ENCODE data around the gene TACC2. TPM values are rescaled to one million over a fixed set of nuclear protein-coding genes. Genes with fewer than 3 reads are reported as not detected.
"Not testable (repeated sequence)": the region's sequence is repeated elsewhere in the genome, so short reads cannot be mapped to it uniquely, and the experiment has no call there.

TACC2 gene
- total RNA-seq, 1 donor from 2014 or later: not detected

DNA sequence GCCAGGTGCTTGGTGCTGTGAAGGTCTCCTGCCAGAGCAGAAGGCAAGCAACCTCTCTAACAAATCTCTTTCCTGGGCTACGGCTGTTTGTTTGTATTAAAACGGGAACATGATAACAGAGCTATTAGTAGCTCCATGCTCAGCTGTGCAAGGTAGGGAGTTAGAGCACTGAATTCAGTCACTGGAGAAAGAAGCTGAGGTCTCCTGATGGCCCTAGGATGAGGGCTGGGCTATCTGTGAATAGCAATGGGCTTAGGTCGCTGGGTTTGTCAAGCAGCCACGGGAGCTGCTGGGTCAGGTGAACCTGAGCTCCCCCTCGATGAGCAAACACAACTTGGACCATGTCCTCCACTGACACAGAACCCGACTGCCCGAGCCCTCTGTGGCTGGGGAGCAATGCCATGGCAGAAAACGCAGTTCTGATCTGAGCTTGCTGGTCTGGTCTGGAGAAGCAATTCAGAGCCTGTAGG lies 24.4 kb downstream of the TACC2 start:
- intact Hi-C loops (cut with micrococcal nuclease): no loop called here
- ChIA-PET POLR2A (no interaction called here), CTCF (no interaction called here)
- H3K9me3 Mint-ChIP-seq: no peaks in the 10 kb centered on the region
- TF ChIP-seq CTCF (IDR thresholded peaks at IDR 0.05): no peak
- H3K27me3 Mint-ChIP-seq: peaks cover 9% of the 10 kb centered on the region
- H3K4me3 Mint-ChIP-seq: no peak overlapping the region
- no peak for ATAC-seq (ENCODE audit: low read depth)
- no peaks in the 10 kb centered on the region for H3K4me1 Mint-ChIP-seq
- H3K27ac Mint-ChIP-seq: no peak overlapping the region
- no peaks in the 10 kb centered on the region for H3K36me3 Mint-ChIP-seq (ENCODE audit: low read depth)
- no peak for DNase-seq

DNA sequence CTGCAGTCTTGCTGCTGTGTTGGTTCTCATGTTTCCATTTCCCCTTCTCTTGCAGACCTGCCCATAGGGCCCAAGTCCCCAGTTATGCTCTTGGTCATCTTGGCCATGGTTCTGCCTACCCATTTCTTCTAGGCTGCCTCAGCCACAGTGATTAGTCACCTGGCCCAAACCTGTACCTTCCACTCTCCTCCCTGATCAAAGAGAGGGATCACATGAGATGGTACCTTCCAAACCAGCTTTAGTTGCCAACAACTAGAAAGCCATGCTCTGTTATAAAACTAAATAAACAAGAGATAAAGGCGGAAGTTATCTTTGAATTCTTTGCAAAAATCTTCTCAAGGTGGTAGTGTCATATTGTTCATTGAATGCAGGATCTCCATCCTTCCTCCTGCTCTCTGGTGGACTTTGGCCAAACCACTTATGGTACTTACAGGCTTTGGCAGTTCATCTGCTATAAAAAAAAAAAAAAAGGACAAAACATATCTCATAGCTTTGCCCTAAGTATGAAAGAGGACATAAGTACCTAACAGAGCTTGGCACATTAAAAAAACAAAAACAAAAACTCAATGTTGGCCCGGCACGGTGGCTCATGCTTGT lies 25.8 kb downstream of the TACC2 start:
- no peak for DNase-seq
- H3K27me3 Mint-ChIP-seq: peaks cover 6% of the 10 kb centered on the region
- ChIA-PET POLR2A (no interaction called here), CTCF (no interaction called here)
- ATAC-seq (ENCODE audit: low read depth): no peak
- H3K36me3 Mint-ChIP-seq (ENCODE audit: low read depth): no peaks in the 10 kb centered on the region
- H3K27ac Mint-ChIP-seq: no peak overlapping the region
- no peaks in the 10 kb centered on the region for H3K9me3 Mint-ChIP-seq
- intact Hi-C loops (cut with micrococcal nuclease): no loop called here
- no peak overlapping the region for H3K4me3 Mint-ChIP-seq
- no peak for TF ChIP-seq CTCF (IDR thresholded peaks at IDR 0.05)
- no peaks in the 10 kb centered on the region for H3K4me1 Mint-ChIP-seq

DNA sequence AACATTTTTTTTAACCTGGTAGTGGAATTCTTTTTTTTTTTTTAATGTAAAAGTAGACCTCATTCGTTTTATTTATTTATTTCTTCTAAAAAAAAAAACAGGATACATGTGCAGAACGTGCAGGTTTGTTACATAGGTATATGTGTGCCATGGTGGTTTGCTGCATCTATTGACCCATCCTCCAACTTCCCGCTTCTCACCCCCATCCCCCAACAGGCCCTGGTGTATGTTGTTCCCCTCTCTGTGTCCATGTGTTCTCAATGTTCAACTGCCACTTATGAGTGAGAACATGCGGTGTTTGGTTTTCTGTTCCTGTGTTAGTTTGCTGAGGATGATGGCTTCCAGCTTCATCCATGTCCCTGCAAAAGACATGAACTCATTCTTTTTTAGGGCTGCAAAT lies 29.0 kb downstream of the TACC2 start:
- CTCF ChIA-PET: not testable (repeated sequence)

DNA sequence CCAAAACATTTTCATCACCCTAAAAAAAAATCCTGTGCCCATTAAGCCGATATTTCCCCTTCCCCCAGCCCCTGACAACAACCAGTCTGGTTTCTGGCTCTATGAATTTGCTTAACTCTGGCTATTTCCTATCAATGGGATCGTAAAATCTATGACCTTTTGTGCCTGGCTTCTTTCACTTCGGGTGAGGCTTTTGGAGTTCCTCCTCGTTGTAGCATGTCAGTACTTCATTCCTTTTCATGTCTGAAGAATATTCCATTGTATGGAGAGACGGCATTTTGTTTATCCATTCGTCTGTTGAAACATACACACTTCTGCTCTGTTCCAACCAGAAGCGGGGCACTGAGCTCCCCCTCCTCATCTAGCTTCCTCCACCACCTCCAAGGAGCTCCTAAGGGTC lies 29.5 kb downstream of the TACC2 start:
- no peak for ATAC-seq (ENCODE audit: low read depth)
- H3K27ac Mint-ChIP-seq: no peak overlapping the region

More for the DNA sequence above, 29.0 kb downstream of the TACC2 start:
- POLR2A ChIA-PET; ATAC-seq (ENCODE audit: low read depth); H3K4me3 Mint-ChIP-seq; H3K27ac Mint-ChIP-seq; H3K27me3 Mint-ChIP-seq; H3K9me3 Mint-ChIP-seq; H3K4me1 Mint-ChIP-seq; intact Hi-C loops (cut with micrococcal nuclease); DNase-seq; H3K36me3 Mint-ChIP-seq (ENCODE audit: low read depth): not testable (repeated sequence)

DNA sequence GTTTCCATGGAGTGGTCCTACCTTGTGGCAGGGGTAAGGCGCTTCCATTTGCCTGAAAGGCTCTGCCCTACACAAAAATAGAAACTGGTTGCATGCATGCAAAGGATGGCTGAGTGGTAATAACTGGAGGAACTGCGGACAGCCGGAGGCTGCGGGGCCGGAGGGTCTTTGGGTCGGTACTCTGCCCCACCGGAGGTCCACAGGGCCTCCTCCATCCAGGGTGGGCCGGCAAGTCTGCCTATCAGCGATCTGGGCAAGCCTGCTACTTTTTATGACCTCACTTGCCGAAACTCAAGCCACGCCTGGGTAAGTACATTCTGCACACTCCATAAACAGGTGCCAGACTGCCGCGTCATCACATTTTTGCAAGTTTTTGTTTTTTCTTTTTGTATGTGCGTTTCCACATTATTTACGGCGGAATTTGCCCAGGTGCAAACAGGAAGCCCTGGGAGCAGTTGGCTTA lies 30.0 kb downstream of the TACC2 start:
- CTCF ChIA-PET: no interaction called here
- no peaks in the 10 kb centered on the region for H3K36me3 Mint-ChIP-seq (ENCODE audit: low read depth)
- no peak for ATAC-seq (ENCODE audit: low read depth)
- no peak for DNase-seq
- no peaks in the 10 kb centered on the region for H3K4me1 Mint-ChIP-seq
- POLR2A ChIA-PET: no interaction called here
- H3K27ac Mint-ChIP-seq: no peak overlapping the region
- peaks cover 4% of the 10 kb centered on the region for H3K27me3 Mint-ChIP-seq
- H3K9me3 Mint-ChIP-seq: no peaks in the 10 kb centered on the region
- TF ChIP-seq CTCF (IDR thresholded peaks at IDR 0.05): no peak
- H3K4me3 Mint-ChIP-seq: no peak overlapping the region
- intact Hi-C loops (cut with micrococcal nuclease): no loop called here

More for the DNA sequence above, 29.5 kb downstream of the TACC2 start:
- no peaks in the 10 kb centered on the region for H3K4me1 Mint-ChIP-seq
- H3K36me3 Mint-ChIP-seq (ENCODE audit: low read depth): no peaks in the 10 kb centered on the region
- no peaks in the 10 kb centered on the region for H3K9me3 Mint-ChIP-seq
- peaks cover 4% of the 10 kb centered on the region for H3K27me3 Mint-ChIP-seq
- H3K4me3 Mint-ChIP-seq: no peak overlapping the region
- CTCF ChIA-PET: no interaction called here
- POLR2A ChIA-PET: no interaction called here
- intact Hi-C loops (cut with micrococcal nuclease): no loop called here
- TF ChIP-seq CTCF (IDR thresholded peaks at IDR 0.05): no peak
- DNase-seq: no peak
